Activated CD4-positive, alpha-beta T cell treated with anti-CD3 and anti-CD28 coated beads for 48 hours (primary cell): Measurements from ENCODE around the gene SLC6A2.
"Not testable (repeated sequence)": the region's sequence is repeated elsewhere in the genome, so short reads cannot be mapped to it uniquely, and the experiment has no call there.

ENCODE experiments used
- DNase-seq: peaks from one replicate; pipeline ENCODE4 v3.0.0-alpha.2; 2020

Gene SLC6A2

DNA sequence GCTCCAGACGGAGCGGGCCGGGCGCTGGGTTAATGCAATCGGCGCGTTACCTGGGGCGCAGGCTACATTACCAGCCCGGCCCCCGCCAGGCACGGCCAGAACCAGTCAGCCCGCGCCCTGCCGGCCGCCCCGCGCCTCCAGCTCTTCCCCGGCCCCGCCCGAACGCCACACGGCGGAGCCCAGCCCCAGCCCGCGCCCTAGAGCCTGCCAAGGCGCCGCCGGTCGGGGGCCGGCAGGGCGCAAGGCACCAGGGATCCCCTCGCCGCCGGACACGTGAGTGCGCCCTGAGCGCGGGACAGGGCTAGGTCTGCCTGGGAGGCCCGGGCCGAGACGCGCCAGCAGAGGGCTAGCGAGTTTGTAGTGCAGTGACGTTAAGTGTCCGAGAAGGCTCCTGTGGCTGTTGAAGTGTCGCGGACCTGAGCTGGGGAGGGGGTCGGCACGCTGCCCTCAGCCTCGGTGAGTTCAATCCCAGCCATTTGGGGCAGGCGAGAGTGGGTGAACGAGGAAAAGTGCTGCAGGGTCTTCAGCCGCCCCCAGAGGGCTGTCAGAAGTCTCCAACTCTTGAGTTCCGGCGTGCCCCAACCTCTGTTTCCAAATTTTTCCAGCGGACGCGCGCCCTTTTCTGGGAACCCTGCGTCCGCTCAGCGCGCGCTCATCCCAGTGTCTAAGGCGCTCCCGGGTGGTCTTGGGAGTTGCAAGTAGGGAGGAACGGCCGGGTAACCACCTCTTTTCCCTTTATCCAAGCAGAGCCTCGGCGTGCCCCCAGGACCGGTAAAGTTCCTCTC, at the start of gene SLC6A2:
Gene SLC6A2, plus strand, starts transcription at position 92 of the 785 bp plus-strand sequence. CDS start 707 bp downstream, outside the sequence.
- DNase-seq, result no peak

DNA sequence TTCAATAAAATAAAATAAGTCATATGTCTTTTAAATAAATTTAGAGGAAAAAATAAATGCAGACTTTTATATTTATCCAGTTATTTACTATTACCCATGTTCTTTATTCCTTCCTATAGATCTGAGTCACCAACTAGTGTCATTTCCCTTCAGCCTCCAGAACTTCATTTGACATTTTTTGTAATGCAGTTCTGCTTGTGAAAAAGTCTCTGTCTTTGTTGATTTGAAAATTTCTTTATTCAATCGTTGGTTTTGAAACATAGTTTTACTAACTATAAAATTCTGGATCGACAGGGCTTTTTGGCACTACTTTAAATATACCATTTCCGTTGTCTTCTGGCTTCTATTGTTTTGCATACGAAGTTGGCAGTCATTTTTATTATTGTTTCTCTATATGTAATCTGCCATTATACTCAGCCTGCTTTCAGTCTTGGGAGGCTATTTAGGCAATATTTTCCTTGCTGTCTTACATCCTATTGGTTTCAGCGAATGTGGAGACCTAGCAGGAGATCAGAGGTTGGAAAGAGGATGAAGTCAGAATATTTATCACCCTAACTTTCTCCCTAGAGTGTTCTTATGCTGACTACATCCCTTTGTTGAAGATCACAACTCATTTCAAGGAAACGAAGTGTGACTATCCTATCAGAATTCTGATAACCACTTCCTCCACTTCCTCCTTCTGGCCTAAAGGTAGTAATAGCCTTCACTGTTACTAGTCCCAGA, 42.0 kb upstream of the SLC6A2 start:
- DNase-seq, result no peak

DNA sequence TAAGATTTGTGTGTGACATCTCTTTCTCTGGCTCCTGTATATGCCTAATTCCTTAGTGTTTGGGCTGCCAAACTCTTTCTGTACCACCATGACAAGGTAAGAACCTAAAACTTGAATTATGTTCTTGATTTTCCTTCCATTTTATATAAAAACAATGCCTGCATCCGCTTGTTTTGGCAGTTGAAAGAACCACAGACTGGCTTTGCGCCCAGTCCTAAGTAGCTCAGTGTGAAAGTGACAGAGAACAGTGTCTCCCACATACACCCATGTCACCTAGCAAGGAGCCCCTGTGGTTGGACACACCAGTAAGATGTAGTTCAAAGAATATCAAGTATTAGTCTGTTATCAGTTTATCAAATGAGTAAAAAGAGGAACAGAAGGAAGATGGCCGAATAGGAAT, 40.7 kb upstream of the SLC6A2 start:
- no peak for DNase-seq

DNA sequence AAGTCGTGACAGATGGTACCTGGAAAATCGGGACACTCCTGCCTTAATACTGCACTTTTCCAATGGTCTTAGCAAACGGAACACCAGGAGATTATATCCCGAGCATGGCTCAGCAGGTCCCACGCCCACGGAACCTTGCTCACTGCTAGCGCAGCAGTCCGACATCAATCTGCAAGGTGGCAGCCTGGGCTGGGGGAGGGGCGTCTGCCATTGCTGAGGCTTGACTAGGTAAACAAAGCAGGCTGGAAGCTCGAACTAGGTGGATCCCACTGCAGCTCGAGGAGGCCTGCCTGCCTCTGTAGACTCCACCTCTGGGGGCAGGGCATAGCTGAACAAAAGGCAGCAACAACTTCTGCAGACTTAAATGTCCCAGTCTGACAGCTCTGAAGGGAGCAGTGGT, 40.1 kb upstream of the SLC6A2 start:
- not testable (repeated sequence) for DNase-seq

DNA sequence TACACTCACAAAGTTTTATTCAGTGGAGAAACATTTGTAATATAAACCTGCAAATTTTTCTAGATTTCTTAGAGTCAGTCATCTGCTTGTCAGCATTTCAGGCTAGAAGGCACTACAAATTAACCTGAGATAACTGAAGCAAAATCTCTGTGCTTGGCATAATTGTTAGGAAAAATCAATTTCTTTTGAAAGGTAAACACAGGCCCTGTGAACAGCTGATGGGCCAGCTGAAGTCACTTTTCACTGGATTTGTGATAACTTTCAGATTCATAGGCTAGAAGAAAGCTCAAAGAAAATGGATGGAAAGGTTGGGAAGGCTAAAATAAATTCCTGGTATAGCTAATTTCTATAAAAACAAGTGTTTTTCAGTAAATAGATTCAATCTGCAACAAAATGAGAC, 34.0 kb upstream of the SLC6A2 start:
- no peak for DNase-seq

DNA sequence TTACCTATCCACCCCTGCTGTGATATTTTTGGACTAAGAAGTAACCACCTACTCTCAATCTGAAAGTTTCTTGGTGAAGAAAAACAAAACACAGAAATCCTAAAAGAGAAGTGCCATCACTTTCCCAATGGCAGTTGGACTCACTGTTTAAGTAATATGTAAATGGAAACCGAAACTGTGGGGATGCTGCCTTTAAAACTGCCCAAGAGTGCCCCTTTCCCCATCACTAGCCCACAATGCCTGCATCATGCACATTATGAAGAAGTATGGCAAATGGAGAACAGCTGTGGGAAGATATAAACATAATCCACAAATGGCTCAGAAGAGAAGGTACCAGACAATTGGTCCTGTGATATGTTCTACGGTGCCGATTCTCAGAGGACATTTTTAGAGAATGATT, 33.5 kb upstream of the SLC6A2 start:
- no peak for DNase-seq

DNA sequence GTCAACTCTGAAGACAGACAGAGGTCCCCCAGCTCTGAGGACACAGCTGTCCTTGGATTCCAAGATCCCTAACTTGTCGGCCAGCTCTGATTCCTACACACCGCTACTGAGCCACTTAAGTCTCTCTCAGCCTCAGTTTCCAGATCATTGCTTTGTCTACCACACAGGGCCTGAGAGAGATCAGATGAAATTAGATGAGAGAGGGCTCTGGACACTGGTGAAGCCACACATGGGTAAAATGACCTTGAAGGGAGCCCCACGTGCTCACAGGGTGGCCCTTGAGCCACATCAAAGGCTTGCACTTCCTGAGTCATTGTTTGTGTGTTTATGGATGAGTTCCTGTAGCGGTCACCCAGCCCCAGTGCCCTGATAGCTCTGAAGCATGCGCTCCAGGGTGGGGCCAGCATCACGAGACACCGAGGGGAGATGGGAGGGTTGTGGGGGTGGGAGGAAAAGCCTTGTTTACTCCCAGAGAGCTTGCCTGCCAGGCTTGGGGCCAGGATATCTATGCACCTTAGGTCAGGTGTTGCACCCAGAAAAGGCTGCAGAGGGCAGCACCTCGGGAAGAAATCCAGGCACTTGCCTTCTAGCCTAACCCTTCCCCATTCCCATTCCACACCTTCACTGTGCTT, 32.7 kb upstream of the SLC6A2 start:
- DNase-seq, result no peak

DNA sequence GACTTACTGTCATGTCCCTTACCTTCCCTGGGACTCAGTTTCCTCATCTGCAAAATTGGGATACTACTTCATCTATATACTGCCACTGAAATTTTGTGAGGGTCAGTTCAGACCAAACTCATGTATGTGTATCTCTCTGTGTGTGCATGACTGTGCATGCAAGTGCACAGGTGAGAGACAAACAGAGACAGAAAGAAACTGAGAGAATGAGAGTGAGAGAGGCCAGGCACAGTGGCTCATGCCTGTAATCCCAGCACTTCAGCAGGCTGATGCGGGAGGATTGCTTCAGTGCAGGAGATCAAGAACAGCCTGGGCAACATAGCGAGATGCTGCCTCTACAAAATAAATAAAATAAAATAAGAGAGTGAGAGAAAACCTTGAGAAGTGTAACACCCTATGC, 32.1 kb upstream of the SLC6A2 start:
- DNase-seq, result no peak

DNA sequence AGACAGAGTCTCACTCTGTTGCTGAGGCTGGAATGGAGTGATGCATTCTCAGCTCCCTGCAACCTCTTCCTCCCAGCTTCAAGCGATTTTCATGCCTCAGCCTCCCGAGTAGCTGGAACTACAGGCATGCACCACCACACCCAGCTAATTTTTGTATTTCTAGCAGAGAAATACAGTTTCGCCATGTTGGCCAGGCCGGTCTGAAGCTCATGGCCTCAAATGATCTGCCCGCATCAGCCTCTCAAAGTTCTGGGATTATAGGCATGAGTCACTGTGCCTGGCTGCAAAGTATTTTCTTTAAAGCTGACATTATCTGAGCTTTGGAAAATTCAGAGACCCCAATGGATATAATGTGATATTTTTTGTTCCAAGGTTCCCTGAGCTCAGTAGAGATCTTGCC, 31.1 kb upstream of the SLC6A2 start:
- DNase-seq, result no peak

DNA sequence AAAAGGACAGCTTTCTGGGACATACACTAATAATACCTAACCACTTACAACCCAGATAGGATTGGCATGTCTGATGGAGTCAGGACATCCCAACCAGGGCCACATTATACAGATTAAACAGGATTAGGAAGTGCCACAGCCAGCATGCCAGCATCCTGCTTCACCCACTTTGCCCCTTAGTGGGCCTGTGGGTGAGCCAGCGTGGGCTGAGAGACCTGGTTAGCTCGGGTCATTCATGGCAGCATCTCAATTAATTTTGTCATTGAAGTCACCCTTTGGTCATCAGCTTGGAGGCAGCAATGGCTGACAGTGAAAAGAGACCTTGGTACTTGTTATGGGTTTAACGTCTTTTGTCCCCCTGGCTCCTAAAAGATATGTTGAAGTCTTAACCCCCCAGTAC, 29.9 kb upstream of the SLC6A2 start:
- DNase-seq, result no peak

DNA sequence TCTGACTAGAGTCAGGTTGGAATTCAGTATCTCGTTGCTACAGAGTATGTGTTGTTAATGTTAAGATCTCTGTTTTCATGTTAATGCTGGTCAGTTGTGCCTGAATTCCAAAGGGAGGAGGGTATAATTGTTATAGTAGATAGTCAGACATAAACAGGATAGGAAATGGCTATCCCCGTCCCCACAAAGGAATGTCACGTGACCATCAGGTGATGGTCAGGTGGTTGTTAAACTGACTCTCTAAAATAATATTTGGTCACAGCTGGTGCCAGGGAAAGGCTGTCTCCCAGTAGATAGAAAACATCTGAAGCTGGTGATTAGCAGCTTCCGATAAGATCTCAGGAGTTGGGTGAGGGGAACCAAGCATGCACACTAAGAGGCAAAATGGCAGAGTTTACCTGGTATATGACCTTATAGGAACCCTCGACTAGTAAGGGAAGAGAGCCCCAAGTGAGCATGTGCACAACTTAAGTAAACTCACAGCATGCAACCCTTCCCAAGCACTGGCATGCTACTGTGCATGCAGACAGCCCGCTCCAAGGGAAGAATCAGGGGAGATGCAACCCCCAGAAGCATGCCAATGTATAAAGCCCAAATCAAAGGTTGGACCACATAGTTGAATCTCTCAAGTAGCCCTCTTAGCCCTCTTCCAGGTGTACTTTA, 27.4 kb upstream of the SLC6A2 start:
- no peak for DNase-seq

DNA sequence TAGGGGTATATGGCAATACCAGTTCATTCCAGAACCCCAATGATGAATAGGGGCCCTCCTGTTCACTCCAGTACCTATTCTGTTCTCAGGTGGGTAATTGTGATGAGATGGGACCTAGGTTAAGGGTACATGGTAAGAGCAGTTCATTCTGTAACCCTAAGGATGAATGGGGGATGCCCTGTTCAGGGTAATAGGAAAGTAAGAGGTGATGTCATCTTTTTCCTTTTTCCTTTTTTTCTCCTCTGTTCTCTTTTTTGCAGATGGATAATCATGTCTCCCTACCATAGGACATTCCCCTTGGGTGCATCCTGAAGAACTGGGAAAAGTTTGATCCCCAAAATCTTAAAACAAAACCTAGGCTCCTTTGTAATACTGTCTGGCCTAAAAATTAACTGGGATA, 25.0 kb upstream of the SLC6A2 start:
- no peak for DNase-seq

DNA sequence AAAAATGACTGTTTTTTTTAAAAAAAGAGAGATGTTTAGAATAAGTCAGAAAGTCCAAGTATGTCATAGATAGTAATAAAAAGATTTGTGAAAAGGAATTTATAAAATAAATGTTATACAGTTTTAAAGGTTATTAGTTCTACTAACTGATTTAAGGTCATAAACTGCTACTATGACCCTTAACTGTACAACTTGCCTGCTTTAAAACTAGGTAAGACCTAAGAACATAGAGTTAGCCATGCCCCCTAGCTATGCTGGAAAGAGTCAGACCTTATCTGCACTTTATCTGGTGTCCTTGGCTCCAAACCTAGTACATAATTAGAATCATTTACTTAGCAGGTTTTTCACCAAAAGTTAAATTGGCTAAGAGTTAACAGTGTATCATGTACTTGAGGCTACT, 23.5 kb upstream of the SLC6A2 start:
- no peak for DNase-seq

DNA sequence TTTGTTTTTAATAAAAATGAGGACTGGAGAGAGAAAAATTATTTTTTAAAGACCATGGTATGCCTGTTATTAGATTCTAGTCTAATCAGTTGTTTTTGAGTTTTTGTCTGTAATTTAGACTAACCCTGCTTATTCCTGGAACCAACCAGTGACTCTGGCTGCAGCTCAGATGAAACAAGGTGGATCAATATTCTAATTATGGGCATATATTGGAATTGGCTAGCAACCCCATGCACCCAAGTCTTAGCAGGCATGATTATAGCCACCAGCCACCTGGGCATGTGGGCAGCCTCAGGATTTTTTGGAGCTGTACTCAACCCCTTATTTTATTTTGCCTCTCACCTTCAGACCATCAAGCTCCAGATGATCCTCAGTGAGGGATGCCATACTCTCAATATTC, 21.6 kb upstream of the SLC6A2 start:
- DNase-seq, result no peak

DNA sequence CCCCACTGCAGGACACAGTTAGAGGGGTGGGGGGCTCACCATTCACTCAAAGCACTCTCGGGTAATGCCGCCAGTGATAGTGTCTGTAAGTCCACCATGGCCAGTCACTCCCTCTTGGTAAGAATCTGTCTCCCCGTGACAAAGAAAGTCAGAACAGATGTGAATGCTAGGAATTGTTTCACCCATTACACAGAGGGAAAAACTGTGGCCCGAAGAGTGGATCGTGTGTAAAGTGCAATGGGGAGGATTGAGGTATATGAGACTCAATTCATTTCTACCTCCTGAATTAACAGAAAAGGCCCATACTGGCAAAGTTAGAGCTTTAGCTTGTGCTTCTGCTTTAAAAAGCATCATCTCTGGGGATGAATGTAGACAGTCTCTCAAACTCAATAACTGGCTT, 17.5 kb upstream of the SLC6A2 start:
- DNase-seq, result no peak

DNA sequence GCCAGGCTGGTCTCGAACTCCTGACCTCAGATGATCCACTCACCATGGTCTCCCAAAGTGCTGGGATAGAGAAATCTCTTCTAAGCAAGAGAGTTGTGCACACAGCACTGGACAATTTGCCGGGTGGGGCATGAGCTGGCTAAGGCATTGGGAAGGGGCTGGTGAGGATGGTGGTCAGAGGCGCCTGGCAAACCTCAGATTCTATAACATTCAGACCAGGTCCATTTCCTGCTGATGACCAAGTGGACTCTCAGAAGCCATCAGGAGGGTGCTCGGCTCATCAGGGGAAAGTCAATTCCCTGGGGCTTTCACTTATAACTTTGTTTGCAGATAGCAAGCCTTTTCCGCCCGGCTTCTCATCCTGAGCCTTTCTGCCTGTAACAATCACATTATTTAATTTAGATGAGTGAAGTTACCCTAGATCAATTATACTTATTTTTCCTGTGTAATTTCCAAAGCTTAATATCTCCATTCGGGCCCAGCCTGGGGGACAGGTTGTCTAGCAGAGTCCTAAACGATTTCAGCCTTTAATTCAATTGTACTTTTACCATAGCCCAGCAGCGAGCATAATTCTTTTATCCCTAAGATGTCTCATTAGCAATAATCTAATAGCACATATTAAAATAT, 15.0 kb upstream of the SLC6A2 start:
- no peak for DNase-seq

DNA sequence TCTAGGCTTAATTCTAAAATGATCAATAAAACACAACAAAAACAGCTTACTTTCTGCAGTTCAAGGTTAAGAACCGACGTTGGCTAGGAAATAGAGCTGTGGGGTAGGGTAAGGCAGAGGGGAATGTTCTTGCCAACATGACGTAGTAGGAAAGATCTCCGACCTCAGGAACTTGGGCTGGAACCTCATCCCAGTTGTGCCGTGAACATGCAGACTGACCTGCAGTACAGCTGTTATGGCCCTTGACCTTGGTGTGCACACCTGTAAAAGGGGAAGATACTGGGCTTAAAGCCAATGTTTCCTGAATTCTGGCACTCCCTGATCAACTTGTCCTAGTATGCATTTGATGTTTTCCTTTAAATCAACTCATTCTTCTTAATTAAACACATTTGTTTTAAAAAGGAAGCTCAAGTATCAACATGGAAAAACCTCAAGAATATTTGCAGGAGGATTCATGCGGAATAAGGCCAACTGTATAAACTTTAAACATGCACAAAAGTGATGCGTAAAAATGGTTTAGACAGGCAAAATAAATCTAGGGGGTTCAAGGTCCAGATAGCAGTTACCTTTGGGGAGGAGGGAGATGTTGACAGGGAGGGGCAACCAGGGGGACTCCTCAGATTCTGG, 14.2 kb upstream of the SLC6A2 start:
- DNase-seq, result no peak

DNA sequence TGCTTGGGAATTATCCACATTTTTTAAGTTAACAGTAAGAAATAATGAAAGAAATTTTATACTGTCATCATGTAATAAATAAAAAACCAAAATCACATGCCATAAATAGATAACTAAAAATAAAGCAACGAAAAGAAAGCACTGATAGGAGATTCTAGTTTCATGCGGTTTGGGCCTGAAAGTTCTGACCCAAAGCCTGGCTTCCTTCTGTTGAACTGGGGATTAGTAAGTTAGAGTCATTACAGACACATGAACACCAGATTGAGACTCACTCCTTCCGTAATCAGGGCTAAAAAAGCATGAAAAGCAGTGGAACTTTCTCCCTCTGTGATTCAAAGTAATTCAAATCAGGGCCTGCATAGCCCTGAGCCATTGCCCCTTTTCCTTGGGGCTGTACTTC, 13.2 kb upstream of the SLC6A2 start:
- DNase-seq, result no peak

DNA sequence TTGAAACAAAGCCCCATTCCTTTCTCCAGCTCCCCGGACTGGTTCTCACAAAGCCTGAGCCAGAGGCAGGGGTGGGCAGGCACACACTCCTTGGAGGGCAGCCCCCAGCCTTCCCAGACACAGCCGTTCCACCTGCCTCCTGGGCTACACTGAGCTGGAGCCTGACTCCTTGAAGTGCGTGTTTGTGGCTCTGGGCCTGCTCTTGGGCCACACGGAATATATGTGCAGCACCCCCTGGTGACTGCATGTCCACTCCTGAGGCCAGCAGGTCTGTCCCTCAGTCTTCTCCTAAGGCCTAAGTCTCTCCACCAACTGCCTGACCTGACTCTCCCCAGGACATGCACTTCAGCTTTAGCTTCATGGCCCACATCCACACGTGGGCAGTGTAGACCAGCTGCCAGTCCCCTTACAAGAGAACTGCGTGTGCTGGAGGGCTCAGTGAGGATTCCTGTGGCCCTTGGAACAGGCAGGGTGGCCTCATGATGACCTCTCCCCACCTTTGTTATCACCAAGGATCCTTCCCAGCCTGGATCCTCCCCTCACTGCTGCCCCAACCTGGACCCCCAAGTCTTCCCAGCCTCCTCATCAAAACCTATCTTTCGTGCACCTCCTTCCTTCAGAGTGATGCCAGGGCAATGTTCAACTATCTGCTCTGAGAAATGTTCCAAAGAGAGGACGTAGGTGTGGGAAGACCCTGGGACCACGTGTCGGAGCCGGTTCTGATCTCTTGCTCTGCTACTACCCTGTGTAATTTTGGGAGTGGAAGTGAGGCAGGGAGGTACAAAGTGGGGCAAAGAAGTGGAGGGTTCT, 12.4 kb upstream of the SLC6A2 start:
- no peak for DNase-seq

DNA sequence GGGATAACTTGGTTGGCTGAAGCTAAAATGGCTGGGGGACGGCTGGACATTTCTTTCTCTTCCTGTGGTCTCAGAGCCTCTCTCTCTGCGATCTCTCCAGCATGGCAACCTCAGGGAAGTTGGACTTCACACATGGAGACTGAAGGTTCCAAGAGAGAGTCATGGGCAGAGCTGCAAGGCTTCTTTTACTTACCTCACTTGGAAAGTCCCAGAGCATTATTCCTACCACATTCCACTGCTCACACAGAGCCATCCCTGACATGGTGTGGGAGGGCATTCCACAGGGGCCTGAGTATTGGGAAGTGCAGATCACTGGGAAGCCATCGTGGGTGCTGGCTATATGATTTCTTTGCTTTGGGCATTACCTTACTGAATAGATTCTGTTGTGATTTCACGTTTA, 9.8 kb upstream of the SLC6A2 start:
- no peak for DNase-seq

DNA sequence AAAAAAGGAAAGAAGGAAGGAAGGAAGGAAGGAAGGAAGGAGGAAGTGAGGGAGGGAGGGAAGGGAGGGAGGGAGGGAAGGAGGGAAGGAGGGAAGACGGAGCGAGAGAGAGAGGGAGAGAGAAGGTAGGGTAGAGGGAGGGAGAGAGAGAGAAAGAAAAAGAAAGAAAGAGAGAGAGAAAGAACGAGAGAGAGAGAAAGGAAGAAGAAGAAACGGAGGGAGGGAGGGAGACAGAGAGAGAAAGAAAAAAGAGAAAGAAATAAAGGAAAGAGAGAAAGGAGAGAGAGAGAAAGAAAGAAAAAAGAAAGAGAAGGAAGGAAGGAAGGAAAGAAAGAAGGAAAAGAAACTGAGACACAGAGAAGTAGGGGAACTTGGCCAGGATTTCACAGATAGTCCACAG, 8.4 kb upstream of the SLC6A2 start:
- no peak for DNase-seq

DNA sequence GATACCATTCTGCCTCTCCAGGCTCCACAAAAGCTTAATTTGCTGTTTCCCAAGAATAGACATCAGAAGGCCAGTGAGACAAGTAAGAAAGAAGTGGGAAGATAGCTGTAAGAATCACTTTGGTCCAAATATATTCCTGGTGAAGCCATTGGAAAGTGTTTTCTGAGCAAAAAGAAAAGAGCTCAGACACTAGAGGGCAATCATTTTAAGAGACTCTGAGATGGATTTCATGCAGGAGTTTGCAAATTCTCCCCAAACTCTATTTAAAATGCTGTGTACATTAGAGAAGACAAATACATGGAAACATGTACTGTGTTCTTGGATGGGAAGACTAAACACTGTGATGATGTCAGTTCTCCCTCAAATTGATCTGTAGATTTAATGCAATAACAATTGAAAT, 8.0 kb upstream of the SLC6A2 start:
- DNase-seq, result no peak
